ENCODE data around the gene AKAP13.

Gene AKAP13

DNA sequence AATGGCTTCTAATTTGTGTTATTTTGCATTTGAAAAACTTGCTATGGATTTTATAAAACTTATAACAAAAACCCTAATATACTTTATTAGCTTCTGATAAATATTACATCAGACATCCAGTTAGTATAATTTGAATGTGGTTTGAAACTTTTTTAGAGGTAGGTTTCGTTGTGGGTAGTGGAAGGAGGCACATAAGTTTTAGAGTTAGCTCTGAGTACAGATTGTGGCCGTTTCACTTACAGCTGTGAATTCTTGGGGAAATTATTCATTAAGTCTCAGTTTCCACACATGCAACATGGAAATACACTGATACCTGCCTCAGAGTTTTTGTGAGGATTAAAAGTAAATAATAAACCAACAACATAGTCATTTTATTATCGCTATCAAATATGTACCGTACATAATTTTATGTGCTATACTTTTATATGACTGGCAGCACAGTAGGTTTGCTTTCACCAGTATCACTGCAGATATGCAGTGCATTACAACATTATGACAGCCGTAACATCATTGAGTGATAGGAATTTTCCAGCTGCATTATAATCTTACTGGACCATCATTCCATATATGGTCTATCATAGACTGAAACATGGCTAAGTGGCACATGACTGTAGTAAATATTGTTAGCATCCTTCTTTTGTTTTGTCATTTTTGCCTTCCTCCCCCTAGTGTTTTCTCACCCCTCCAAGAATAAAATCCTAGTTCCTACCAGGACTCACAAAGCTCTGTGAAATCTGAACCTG, 175.6 kb downstream of the AKAP13 start:
- Histone ChIP-seq H3K9me3 (ENCODE audit: insufficient read depth, low read depth, low read length) (peaks cover 8% of the 10 kb centered on the region; the same call in 1 of the 2 replicates), H3K9ac (ENCODE audit: low read depth, low read length) (no peak overlapping the region), H3K36me3 (ENCODE audit: insufficient read depth, low read depth, low read length) (peaks cover 8% of the 10 kb centered on the region; the same call in 1 of the 2 replicates), H3K4me1 (ENCODE audit: insufficient read depth, low read length) (peaks cover 7% of the 10 kb centered on the region; the same call in 1 of the 2 replicates), H3K4me3 (ENCODE audit: low read length) (no peak overlapping the region), H3K27ac (ENCODE audit: low read length) (no peak overlapping the region), H3K27me3 (ENCODE audit: insufficient read depth, low read length) (no peaks in the 10 kb centered on the region)

DNA sequence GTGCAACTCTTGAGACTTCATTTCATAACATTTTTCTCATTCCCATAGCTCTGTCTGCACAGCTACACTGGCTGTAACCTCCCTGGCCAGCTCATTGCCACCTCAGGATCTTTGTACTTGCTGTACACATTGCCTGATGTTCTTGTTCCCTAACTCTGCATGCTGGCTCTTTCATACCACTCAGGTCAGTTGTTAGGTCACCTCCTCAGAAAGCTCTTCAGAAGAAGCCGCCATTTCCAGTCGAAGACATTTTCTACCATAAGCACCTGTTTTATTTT, 176.2 kb downstream of the AKAP13 start:
- Histone ChIP-seq H3K27ac (ENCODE audit: low read length) (no peak overlapping the region), H3K9ac (ENCODE audit: low read depth, low read length) (no peak overlapping the region), H3K36me3 (ENCODE audit: insufficient read depth, low read depth, low read length) (peaks cover 8% of the 10 kb centered on the region; the same call in 1 of the 2 replicates), H3K27me3 (ENCODE audit: insufficient read depth, low read length) (no peaks in the 10 kb centered on the region), H3K4me3 (ENCODE audit: low read length) (no peak overlapping the region), H3K9me3 (ENCODE audit: insufficient read depth, low read depth, low read length) (peaks cover 8% of the 10 kb centered on the region; the same call in 1 of the 2 replicates), H3K4me1 (ENCODE audit: insufficient read depth, low read length) (peaks cover 7% of the 10 kb centered on the region; the same call in 1 of the 2 replicates)

DNA sequence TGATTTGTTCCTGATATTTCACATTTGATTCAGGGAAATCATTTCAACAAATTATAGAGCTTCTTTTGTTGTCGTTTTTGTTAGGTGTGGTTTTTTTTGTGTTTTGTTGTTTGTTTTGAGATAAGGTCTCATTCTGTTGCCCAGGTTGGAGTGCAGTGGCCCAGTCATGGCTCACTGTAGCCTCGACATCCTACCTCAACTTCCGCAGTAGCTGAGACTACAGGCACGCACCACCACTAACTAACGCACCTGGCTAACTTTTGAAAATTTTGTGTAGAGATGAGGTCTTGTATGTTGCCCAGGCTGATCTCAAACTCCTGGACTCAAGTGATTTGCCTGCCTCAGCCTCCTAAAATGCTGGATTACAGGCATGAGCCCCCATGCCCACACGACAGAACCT, 177.0 kb downstream of the AKAP13 start:
- Histone ChIP-seq H3K4me3 (ENCODE audit: low read length) (no peak overlapping the region), H3K27ac (ENCODE audit: low read length) (no peak overlapping the region), H3K27me3 (ENCODE audit: insufficient read depth, low read length) (no peaks in the 10 kb centered on the region), H3K36me3 (ENCODE audit: insufficient read depth, low read depth, low read length) (peaks cover 8% of the 10 kb centered on the region; the same call in 1 of the 2 replicates), H3K9ac (ENCODE audit: low read depth, low read length) (no peak overlapping the region), H3K4me1 (ENCODE audit: insufficient read depth, low read length) (peaks cover 7% of the 10 kb centered on the region; the same call in 1 of the 2 replicates), H3K9me3 (ENCODE audit: insufficient read depth, low read depth, low read length) (peaks cover 8% of the 10 kb centered on the region; the same call in 1 of the 2 replicates)

DNA sequence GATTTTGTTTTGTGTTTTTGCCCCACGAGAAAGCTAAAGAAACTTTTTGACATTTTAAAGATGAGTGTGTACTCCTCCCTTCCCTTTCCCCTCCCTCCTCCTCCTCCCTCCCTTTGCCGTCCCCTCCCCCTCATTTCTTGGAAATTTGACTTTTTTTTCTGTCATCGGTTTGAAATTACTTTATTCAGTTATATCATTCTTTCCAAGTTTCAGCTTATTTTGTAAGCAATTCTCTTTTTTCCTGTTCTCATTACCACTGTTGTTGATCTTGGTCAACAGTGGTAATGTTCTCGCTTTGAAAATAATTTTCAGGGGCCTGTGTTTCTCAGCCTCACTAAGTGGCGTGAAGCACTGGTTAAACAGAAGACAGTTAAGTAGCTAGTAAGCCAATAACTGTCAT, 178.4 kb downstream of the AKAP13 start:
- Histone ChIP-seq H3K4me1 (ENCODE audit: insufficient read depth, low read length) (peaks cover 16% of the 10 kb centered on the region; the same call in 1 of the 2 replicates), H3K27ac (ENCODE audit: low read length) (no peak overlapping the region), H3K9me3 (ENCODE audit: insufficient read depth, low read depth, low read length) (peaks cover 3% of the 10 kb centered on the region; the same call in 1 of the 2 replicates)

GRCh38 chr15:85559530-85559929, 179.1 kb downstream of the AKAP13 start:
- Histone ChIP-seq H3K36me3 (ENCODE audit: insufficient read depth, low read depth, low read length) (no peaks in the 10 kb centered on the region), H3K27me3 (ENCODE audit: insufficient read depth, low read length) (no peaks in the 10 kb centered on the region), H3K4me1 (ENCODE audit: insufficient read depth, low read length) (peaks cover 17% of the 10 kb centered on the region; the same call in 1 of the 2 replicates), H3K27ac (ENCODE audit: low read length) (no peak overlapping the region), H3K9me3 (ENCODE audit: insufficient read depth, low read depth, low read length) (no peaks in the 10 kb centered on the region), H3K4me3 (ENCODE audit: low read length) (no peak overlapping the region), H3K9ac (ENCODE audit: low read depth, low read length) (no peak overlapping the region)

More for the DNA sequence above, 178.4 kb downstream of the AKAP13 start:
- Histone ChIP-seq H3K27me3 (ENCODE audit: insufficient read depth, low read length) (no peaks in the 10 kb centered on the region), H3K36me3 (ENCODE audit: insufficient read depth, low read depth, low read length) (peaks cover 3% of the 10 kb centered on the region; the same call in 1 of the 2 replicates), H3K9ac (ENCODE audit: low read depth, low read length) (no peak overlapping the region), H3K4me3 (ENCODE audit: low read length) (no peak overlapping the region)

DNA sequence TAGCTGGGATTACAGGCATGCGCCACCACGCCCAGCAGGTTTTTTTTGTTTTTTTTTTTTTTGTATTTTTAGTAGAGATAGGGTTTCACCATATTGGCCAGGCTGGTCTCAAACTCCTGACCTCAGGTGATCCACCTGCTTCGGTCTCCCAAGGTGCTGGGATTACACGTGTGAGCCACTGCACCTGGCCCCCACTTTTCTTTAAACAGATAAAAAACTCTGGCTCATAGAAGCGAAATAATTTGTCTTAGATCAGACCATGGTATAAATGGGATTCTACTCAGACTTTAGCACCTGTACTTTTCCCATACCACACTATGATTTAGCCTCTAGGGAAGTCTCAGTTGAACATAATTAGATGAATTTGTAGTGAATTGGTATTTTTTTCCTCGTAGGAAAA, 182.4 kb downstream of the AKAP13 start:
- Histone ChIP-seq H3K9me3 (ENCODE audit: insufficient read depth, low read depth, low read length) (no peaks in the 10 kb centered on the region), H3K9ac (ENCODE audit: low read depth, low read length) (no peak overlapping the region), H3K27ac (ENCODE audit: low read length) (no peak overlapping the region), H3K36me3 (ENCODE audit: insufficient read depth, low read depth, low read length) (no peaks in the 10 kb centered on the region), H3K4me1 (ENCODE audit: insufficient read depth, low read length) (peaks cover 17% of the 10 kb centered on the region; the same call in 1 of the 2 replicates), H3K27me3 (ENCODE audit: insufficient read depth, low read length) (no peaks in the 10 kb centered on the region), H3K4me3 (ENCODE audit: low read length) (no peak overlapping the region)

GRCh38 chr15:85563328-85563727, 182.9 kb downstream of the AKAP13 start:
- peaks cover 16% of the 10 kb centered on the region; the same call in 1 of the 2 replicates for H3K4me1 ChIP-seq (ENCODE audit: insufficient read depth, low read length)
- H3K4me3 ChIP-seq (ENCODE audit: low read length), result no peak overlapping the region
- H3K36me3 ChIP-seq (ENCODE audit: insufficient read depth, low read depth, low read length), result no peaks in the 10 kb centered on the region
- H3K27ac ChIP-seq (ENCODE audit: low read length), result no peak overlapping the region
- no peaks in the 10 kb centered on the region for H3K27me3 ChIP-seq (ENCODE audit: insufficient read depth, low read length)
- no peak overlapping the region for H3K9ac ChIP-seq (ENCODE audit: low read depth, low read length)
- H3K9me3 ChIP-seq (ENCODE audit: insufficient read depth, low read depth, low read length), result no peaks in the 10 kb centered on the region

DNA sequence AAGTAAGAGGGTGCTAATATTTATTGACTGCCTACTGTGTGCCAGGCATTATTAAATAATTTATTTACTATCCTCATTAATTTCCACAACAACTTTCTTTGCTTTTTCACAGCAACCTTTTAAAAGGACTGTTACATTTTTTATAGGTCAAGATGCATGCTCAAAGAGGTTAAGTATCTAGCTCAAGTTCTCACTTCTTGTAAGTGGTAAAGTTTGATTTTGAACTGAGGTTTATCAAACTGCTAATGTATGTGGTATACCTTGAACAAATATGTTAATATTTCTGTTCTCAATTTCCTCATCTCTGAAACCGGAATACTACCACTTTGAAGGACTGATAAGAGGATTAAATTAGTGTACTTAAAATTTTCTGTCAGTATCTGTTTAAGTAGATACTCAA, 183.3 kb downstream of the AKAP13 start:
- H3K27ac ChIP-seq (ENCODE audit: low read length), result no peak overlapping the region
- no peaks in the 10 kb centered on the region for H3K27me3 ChIP-seq (ENCODE audit: insufficient read depth, low read length)
- H3K4me3 ChIP-seq (ENCODE audit: low read length), result no peak overlapping the region
- H3K9me3 ChIP-seq (ENCODE audit: insufficient read depth, low read depth, low read length), result no peaks in the 10 kb centered on the region
- no peaks in the 10 kb centered on the region for H3K36me3 ChIP-seq (ENCODE audit: insufficient read depth, low read depth, low read length)
- no peak overlapping the region for H3K9ac ChIP-seq (ENCODE audit: low read depth, low read length)
- H3K4me1 ChIP-seq (ENCODE audit: insufficient read depth, low read length), result peaks cover 12% of the 10 kb centered on the region; the same call in 1 of the 2 replicates

DNA sequence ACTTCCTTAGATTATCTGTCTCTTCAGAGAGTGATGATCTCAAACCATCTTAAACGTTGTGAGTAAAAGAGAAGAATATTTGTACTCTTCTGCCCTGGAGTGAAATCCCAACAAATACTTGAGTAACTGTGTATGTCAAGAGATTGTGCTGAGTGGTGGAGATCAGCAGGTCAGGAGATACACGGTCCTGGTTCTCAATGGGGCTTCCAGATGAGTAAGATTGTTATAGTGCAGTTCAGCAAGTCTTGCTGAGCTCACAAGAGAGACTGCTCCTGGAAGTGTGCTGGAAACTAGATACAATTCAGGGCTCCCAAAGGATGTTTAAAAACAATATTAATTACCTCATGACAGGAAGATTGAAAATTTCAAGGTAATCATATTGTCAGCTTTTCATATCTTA, 184.3 kb downstream of the AKAP13 start:
- Histone ChIP-seq H3K27me3 (ENCODE audit: insufficient read depth, low read length) (no peaks in the 10 kb centered on the region), H3K27ac (ENCODE audit: low read length) (no peak overlapping the region), H3K9me3 (ENCODE audit: insufficient read depth, low read depth, low read length) (no peaks in the 10 kb centered on the region), H3K4me1 (ENCODE audit: insufficient read depth, low read length) (peaks cover 10% of the 10 kb centered on the region; the same call in 1 of the 2 replicates), H3K4me3 (ENCODE audit: low read length) (no peak overlapping the region), H3K9ac (ENCODE audit: low read depth, low read length) (no peak overlapping the region), H3K36me3 (ENCODE audit: insufficient read depth, low read depth, low read length) (no peaks in the 10 kb centered on the region)

DNA sequence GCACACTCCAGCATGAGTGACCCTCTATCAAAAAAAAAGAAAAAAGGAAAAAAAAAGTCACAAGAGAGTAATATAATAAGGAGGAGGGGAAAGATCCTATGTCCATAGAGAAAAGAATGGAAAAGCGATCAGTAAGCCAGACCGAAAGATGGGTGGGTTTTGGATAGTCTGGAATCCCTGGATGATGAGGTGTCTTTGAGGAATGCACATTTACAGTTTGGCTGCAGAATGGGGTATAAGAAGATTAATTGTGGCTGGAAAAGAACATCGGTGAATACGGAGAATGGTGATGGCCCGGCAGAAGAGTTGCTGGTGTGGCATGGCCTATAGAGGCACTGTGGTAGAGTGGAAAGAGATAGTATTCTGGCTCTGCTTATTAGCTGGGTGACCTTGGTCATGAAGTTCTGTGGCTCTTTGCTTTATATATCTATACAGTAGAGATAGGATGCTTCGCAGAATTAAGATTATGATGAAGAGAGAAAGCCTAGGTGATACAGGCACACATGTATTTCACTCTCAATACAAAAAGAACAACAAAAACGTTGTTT, 187.9 kb downstream of the AKAP13 start:
- H3K36me3 ChIP-seq (ENCODE audit: insufficient read depth, low read depth, low read length), result no peaks in the 10 kb centered on the region
- H3K27ac ChIP-seq (ENCODE audit: low read length), result no peak overlapping the region
- no peaks in the 10 kb centered on the region for H3K27me3 ChIP-seq (ENCODE audit: insufficient read depth, low read length)
- H3K4me3 ChIP-seq (ENCODE audit: low read length), result no peak overlapping the region
- H3K9me3 ChIP-seq (ENCODE audit: insufficient read depth, low read depth, low read length), result no peaks in the 10 kb centered on the region
- H3K4me1 ChIP-seq (ENCODE audit: insufficient read depth, low read length), result peaks cover 5% of the 10 kb centered on the region; the same call in 1 of the 2 replicates
- H3K9ac ChIP-seq (ENCODE audit: low read depth, low read length), result no peak overlapping the region; the same call in 1 of the 2 replicates

GRCh38 chr15:85570336-85570735, 189.9 kb downstream of the AKAP13 start:
- H3K4me3 ChIP-seq (ENCODE audit: low read length), result no peak overlapping the region
- H3K4me1 ChIP-seq (ENCODE audit: insufficient read depth, low read length), result no peaks in the 10 kb centered on the region
- H3K9ac ChIP-seq (ENCODE audit: low read depth, low read length), result no peak overlapping the region
- no peaks in the 10 kb centered on the region for H3K27me3 ChIP-seq (ENCODE audit: insufficient read depth, low read length)
- H3K36me3 ChIP-seq (ENCODE audit: insufficient read depth, low read depth, low read length), result no peaks in the 10 kb centered on the region
- H3K27ac ChIP-seq (ENCODE audit: low read length), result no peak overlapping the region
- H3K9me3 ChIP-seq (ENCODE audit: insufficient read depth, low read depth, low read length), result no peaks in the 10 kb centered on the region

GRCh38 chr15:85571780-85572179, 191.4 kb downstream of the AKAP13 start:
- no peaks in the 10 kb centered on the region for H3K27me3 ChIP-seq (ENCODE audit: insufficient read depth, low read length)
- no peak overlapping the region for H3K27ac ChIP-seq (ENCODE audit: low read length)
- H3K36me3 ChIP-seq (ENCODE audit: insufficient read depth, low read depth, low read length), result peaks cover 4% of the 10 kb centered on the region
- no peaks in the 10 kb centered on the region for H3K4me1 ChIP-seq (ENCODE audit: insufficient read depth, low read length)
- H3K9me3 ChIP-seq (ENCODE audit: insufficient read depth, low read depth, low read length), result no peaks in the 10 kb centered on the region
- H3K9ac ChIP-seq (ENCODE audit: low read depth, low read length), result no peak overlapping the region
- H3K4me3 ChIP-seq (ENCODE audit: low read length), result no peak overlapping the region

Measured in iPS-20b (cell line).